Activated CD8-positive, alpha-beta memory T cell treated with anti-CD3 and anti-CD28 coated beads for 1 hour (primary cell): ENCODE measurements around the gene HEMK1.
A peak's percentile ranks its signal among the peaks of the same experiment; 100 is the strongest.

Experiments used
- DNase-seq, 2 donors: peaks; one replicate each; pipeline ENCODE4 v3.0.0-alpha.2; 2020; ENCODE audit warnings: low read depth in 1 of 2; ENCODE audit errors: extremely low read depth in 1 of 2

HEMK1 gene, protein sequence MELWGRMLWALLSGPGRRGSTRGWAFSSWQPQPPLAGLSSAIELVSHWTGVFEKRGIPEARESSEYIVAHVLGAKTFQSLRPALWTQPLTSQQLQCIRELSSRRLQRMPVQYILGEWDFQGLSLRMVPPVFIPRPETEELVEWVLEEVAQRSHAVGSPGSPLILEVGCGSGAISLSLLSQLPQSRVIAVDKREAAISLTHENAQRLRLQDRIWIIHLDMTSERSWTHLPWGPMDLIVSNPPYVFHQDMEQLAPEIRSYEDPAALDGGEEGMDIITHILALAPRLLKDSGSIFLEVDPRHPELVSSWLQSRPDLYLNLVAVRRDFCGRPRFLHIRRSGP

GRCh38 chr3:50568947-50569749 is at the start of gene HEMK1:
TSS of gene HEMK1 (plus strand) at chr3:50569522. CDS start at chr3:50571105, 1,583 bp downstream.
- peak; percentile 83 to 90 for DNase-seq

DNA sequence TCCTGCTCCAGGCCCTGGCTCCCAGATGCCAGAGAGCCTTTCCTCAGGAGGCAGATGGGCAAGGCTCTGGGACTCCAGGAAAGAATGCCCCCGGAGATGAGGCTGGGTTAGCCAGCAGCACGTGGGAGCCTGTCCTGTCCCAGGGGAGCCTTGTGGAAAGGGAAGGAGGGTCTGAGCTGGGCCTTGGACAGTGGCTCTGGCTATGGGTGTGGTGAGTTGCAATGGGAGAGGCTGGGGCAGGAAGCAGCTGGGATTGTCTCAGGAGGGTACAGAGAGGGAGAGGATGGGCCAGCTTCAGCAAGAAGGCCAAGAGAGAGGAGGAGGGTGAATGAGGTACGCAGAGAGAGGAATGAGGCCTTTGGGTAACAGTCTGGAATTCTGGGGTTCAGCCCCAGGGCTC is 48.5 kb upstream of the HEMK1 start:
- DNase-seq: no peak

GRCh38 chr3:50521572-50521971 is 47.8 kb upstream of the HEMK1 start:
- DNase-seq: no peak

DNA sequence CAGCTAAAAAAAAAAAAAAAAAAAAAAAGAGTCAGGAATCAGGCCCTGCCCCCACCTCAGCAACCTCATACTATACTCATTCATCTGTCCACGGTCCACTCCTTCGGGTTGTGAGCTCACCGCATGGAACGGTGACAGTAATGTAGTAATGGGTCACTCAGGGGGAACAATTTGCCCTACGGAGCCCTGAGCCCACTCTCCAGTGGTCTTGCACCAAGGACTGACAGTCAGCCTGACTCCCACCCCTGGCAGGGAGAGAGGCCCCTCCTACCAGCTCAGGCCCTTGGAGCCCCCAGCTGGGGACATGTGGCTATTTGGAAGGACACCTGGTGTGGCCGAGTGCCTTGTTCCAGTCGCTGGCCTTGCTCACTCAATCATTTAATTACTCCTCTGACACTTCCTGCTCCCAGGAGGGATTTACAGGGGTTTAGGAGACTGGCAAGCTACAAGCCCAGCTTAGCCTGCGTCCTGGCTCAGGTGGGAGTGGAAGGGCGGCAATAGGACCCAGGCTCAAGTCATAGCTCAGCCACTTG is 46.0 kb upstream of the HEMK1 start:
- DNase-seq: no peak

GRCh38 chr3:50524746-50525145 is 44.6 kb upstream of the HEMK1 start:
- no peak for DNase-seq

- DNase-seq: no peak
These were observed 44.0 kb upstream of the HEMK1 start for GRCh38 chr3:50525191-50525910.

DNA sequence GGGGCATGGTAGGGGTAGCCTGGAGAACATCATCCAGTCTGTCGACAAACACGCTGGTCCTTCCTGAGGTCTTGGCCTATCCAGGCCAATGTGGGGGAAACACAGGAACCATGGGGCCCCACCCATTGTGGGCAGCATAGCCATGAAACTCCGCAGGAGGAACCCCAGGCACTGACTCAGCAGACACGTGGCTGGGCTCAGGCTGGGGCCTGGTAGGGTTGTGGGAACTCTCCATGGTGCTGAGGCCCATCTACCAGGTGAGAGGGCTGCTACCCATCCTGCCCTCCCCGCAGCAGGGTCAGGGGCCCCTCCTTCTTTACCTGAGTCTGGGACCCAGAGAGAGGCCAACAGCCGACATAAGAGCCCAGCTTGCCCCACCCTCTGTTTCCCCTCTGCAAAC is 43.3 kb upstream of the HEMK1 start:
- DNase-seq: peak in 1 of 2 donors; percentile 11

DNA sequence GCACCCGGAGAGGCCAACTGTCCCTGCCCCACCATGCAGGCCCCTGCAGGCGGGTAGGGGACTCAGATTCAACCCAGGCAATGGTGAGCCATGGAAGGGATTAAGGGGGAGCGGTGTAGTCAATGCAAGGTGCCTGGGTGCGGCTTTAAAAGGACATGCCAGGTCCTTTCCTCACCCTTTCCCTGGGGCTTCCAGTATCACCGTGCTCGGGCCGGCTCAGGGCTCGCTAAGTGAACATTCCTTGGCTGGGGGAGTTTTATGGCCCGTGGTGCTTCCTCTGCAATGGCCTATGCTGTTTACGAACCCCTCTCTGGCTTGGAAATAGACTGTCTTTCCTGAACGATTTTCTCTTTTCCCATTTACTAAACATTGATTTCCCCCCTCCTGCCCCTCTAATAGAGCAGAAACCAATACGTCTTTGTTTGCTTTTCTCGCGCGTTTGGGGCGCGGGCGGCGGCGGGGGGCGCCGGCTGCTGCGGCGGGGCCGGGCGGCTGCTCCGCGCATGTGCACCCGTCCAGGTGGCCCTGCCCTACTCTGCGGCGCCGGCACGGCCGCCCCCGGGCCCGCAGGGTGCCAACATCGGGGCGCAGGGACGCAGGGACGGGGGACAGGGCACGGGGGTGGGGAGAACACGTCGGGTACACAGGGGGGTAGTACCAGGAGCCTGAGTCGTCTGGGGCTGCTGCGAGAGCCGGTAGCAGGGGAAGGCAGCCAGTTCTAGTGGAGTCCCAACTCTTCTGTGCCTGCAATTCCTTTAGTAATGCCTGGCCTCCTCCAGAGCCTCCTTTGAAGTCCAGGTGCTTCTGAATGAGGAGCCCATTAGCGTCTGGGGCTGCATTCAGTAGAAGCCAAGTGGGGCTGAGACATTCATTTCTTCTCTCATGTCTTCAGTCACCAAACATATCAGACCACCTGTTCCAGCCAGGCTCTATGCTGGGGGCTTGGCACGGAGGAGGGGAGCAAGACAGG is 39.0 kb upstream of the HEMK1 start:
- DNase-seq: no peak

DNA sequence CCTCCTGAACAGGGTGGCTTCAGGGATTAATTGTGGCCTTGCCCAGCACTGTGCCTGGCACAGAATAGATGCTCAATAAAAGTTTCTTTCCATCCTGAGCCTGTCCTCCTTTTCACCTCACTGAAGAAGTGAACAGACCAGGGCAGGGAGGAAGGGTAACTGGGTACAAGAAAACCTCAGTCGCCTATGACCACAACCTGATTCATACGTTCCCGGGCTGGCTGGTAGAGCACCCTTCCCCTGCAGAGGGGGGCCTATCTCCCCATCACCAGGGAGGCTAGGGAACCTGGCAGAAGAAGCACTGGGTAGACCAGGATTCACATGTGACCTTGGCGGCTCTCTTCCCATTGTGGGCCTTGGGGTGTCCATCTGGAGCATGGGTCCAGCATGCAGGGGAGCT is 38.1 kb upstream of the HEMK1 start:
- DNase-seq: no peak

DNA sequence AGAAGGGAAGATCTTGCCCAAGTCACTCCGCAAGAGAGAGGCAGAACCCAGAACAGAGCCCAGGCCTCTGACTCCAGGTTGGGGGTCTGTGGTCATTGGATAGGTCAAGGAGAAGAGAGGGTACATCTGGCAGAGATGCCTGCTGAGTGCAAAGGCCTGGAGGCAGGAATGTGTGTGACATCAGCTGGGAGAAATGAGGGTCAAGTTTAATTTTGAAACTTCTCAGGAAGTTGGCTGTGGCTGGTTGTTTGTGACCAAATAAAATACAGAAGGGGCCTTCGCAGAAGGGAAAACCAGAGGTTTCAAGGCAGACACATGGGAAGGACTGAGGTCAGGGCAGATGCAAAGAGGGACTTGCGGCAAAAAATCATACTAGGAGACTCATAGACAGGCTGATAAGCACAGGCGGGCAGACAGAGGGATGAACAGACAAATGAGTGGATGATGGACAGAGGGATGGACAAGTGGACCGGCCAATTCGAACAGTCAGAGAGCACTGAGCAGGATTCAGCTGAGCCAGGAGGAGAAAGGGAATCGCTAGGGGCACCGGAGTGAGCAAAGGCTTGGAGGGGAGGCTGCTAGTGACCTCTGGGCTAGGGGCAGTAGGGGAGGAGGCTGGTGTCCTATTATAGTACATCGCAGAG is 37.1 kb upstream of the HEMK1 start:
- no peak for DNase-seq

DNA sequence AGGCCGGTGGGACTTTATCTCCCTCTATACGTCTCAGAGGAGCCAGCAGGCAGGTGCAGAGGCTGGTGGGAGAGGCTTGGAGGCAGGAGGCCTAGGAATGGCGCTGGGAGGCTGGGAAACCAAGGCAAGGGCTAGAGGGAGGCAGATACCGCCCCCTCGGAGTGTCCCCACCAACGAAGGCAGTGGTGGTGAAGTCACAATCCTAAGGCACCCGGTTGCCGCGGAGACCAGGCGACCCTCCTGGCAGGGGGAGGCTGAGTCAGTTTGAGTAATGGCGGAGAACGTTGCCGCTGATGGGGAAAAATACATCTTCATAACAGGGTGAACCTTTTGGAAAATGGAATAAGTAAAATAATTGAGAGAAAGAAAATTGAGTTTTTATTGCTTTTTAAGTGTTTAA is 36.0 kb upstream of the HEMK1 start:
- no peak for DNase-seq

- DNase-seq: no peak
These were observed 35.4 kb upstream of the HEMK1 start for GRCh38 chr3:50533807-50534461.

GRCh38 chr3:50534681-50535330 is 34.5 kb upstream of the HEMK1 start:
- no peak for DNase-seq

- DNase-seq: no peak
These were observed 32.7 kb upstream of the HEMK1 start for GRCh38 chr3:50536471-50537180.

- no peak for DNase-seq
These were observed 31.7 kb upstream of the HEMK1 start for GRCh38 chr3:50537421-50538129.

DNA sequence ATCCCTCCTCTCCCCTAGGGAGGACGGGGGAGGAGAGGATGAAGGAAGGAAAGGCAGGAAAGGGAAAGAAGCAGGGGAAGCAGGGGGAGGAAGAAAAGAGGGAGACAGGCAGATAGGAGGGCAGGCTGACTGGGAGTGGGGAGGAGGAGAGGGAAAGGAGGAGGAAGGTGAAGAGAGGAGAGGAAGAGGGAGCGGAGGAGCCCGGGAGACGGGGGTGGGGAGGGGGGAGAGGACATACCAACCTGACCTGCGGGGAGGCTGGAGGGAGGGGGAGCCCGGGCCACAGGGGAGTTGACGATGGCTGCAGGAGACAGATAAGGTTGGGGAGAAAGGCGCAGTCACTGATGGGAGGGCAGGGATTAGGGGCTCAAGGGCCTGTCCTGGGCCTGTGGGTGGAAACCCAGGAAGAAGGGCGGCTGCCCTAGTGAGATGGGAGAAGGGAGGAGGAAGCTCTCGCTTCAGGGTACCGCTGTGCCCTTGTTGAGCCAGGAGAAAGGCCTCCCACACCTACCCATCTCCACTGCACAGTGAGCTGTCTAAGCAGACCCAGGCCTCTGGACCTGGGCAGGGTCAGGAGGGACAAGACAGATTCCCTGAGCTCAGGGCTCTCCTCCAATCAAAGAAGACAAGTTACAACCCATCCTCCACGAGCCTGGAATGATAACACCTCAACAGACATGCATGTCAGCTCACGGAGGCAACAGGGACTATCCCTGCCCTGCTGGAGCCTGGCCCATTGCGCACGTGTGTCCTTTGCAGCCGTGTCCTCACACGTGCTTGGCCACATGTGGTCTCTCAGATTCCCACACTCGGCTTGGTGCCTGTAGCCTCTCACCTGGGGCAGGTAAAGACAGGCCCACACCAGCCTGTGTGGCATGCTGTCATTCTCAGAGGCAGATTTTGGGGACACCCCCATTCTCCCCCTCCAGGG is 29.7 kb upstream of the HEMK1 start:
- no peak for DNase-seq
